ENCODE data around the gene FAM131B.

DNA sequence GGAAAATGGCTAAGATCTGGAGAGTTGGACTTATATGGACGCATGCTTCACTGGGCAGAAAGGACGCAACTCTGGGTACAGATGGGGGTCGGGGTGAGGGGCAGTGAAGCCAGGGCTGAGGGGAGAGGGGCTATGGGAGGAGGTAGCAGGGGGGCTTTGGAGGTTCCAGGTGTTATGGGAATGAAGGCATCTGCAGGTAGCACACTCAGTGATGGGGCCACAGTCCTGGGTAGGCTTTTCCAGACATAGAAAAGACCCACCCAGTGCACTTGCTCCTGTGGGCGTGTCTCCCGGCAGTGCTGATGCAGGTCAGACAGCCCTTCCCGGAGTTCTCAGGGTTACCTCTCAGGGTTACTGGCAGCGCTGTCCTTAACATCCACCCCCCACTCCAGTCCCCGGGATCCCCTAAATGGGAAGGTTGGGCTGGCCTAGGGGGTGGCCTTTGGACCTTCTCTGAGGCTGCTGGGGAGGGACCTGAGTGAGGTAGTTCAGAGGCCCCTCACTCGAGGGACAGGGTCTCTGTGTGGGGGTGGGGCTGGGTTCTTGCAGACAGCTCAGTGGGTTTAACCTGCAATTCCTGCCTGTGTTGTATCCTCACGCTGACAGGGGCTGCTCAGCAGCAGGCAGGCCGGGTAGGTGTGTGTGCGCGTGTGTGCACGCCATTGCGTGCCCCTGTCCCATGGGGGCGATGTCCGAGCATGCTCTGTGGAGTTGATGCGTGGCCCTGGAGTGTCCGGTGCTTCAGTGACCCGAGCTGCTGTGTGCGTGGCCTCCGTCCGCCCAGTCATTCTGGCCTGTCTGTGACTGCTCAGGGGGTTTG, 24.9 kb upstream of the FAM131B start:
- TF ChIP-seq ZNF384 (IDR thresholded peaks at IDR 0.05) = no peak
- no peak for TF ChIP-seq FOXK2 (IDR thresholded peaks at IDR 0.05)
- no peak for TF ChIP-seq SP1 (IDR thresholded peaks at IDR 0.05)
- TF ChIP-seq BHLHE40 (IDR thresholded peaks at IDR 0.05; ENCODE audit: borderline replicate concordance) = no peak
- no peak for TF ChIP-seq ARNT (IDR thresholded peaks at IDR 0.05)
- TF ChIP-seq, protein P1, sequence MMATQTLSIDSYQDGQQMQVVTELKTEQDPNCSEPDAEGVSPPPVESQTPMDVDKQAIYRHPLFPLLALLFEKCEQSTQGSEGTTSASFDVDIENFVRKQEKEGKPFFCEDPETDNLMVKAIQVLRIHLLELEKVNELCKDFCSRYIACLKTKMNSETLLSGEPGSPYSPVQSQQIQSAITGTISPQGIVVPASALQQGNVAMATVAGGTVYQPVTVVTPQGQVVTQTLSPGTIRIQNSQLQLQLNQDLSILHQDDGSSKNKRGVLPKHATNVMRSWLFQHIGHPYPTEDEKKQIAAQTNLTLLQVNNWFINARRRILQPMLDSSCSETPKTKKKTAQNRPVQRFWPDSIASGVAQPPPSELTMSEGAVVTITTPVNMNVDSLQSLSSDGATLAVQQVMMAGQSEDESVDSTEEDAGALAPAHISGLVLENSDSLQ (IDR thresholded peaks at IDR 0.05) = no peak
- TF ChIP-seq SUZ12 (IDR thresholded peaks at IDR 0.05) = no peak
- TF ChIP-seq HDGF (IDR thresholded peaks at IDR 0.05; ENCODE audit: borderline replicate concordance) = no peak
- no peak for TF ChIP-seq NFRKB (IDR thresholded peaks at IDR 0.05)
- no peak for TF ChIP-seq TARDBP (IDR thresholded peaks at IDR 0.05)

Data from HEK293T (cell line).